Fibroblast of lung (primary cell): ENCODE results near the gene NCBP3. TPM values are rescaled to one million over a fixed set of nuclear protein-coding genes. Genes with fewer than 3 reads are reported as not detected.

Experiments used
- DNase-seq, 2 donors: peaks; one replicate each; pipeline versions ENCODE4 v3.0.0 to v3.0.0-alpha.2; 2010; ENCODE audit warnings: low read depth in 2 of 2
- H2AFZ ChIP-seq: 2 replicates; pipeline ENCODE4 v1.5.1; 2012; ENCODE audit warnings: low read length, control low read depth, inconsistent platforms
- H3K27ac ChIP-seq: 2 replicates; pipeline ENCODE4 v1.5.1; 2011; ENCODE audit warnings: low read length, control low read depth; ENCODE audit not compliant: insufficient read depth
- H3K27me3 ChIP-seq: 2 replicates; pipeline ENCODE4 v1.5.1; 2011; ENCODE audit warnings: mild to moderate bottlenecking, low read length; ENCODE audit not compliant: control insufficient read depth, insufficient read depth
- H3K36me3 ChIP-seq: 2 replicates; pipeline ENCODE4 v1.5.1; 2011; ENCODE audit warnings: low read length; ENCODE audit not compliant: control insufficient read depth, insufficient read depth
- H3K4me1 ChIP-seq: 2 replicates; pipeline ENCODE4 v1.5.1; 2011; ENCODE audit warnings: low read length; ENCODE audit not compliant: control insufficient read depth, insufficient read depth; ENCODE audit errors: extremely low read depth
- H3K4me2 ChIP-seq: 2 replicates; pipeline ENCODE4 v1.5.1; 2011; ENCODE audit warnings: low read length, control low read depth; ENCODE audit not compliant: insufficient read depth; ENCODE audit errors: extremely low read depth
- H3K4me3 ChIP-seq, 4 experiments: fragments of 200-600 bp in 1 of 4; sonication (generic) in 1 of 4; replicated peaks in 1 of 4; 2 replicates each; pipeline ENCODE4 v1.5.1; 2011 to 2016; ENCODE audit warnings: low read length in 4 of 4, low read depth in 3 of 4, mild to moderate bottlenecking in 3 of 4, control low read depth in 2 of 4, inconsistent platforms in 1 of 4, mixed read lengths in 1 of 4; ENCODE audit not compliant: insufficient read depth in 1 of 4; ENCODE audit errors: control extremely low read depth in 1 of 4
- H3K79me2 ChIP-seq: 2 replicates; pipeline ENCODE4 v1.5.1; 2012; ENCODE audit warnings: mild to moderate bottlenecking, low read length, inconsistent platforms; ENCODE audit not compliant: control insufficient read depth, insufficient read depth
- H3K9ac ChIP-seq: 2 replicates; pipeline ENCODE4 v1.5.1; 2011; ENCODE audit warnings: mild to moderate bottlenecking, low read length, control low read depth; ENCODE audit not compliant: insufficient read depth
- H3K9me3 ChIP-seq: 2 replicates; pipeline ENCODE4 v1.5.1; 2012; ENCODE audit warnings: low read depth, low read length; ENCODE audit not compliant: control insufficient read depth, insufficient read depth
- H4K20me1 ChIP-seq: 2 replicates; pipeline ENCODE4 v1.5.1; 2011; ENCODE audit warnings: low read length; ENCODE audit not compliant: control insufficient read depth, insufficient read depth; ENCODE audit errors: extremely low read depth
- EZH2 ChIP-seq: IDR thresholded peaks from 2 replicates; pipeline ENCODE4 v1.5.1; 2012; ENCODE audit warnings: low read length, control low read depth, mild to moderate bottlenecking; ENCODE audit errors: missing control alignments
- polyA plus RNA-seq, 2 donors: library from polyadenylated mRNA; depleted of rRNA in 1 of 2; stranded (reverse) in 1 of 2; unstranded in 1 of 2; fragments of >200 nt; gene quantifications; 2 replicates each; pipeline ENCODE4 v1.2.1, GENCODE V29; 2011 to 2012; ENCODE audit warnings: missing spikeins in 1 of 2
- total RNA-seq: library from RNA; depleted of rRNA; stranded (reverse); fragments of >200 nt; gene quantifications from 2 replicates; pipeline ENCODE4 v1.2.1, GENCODE V29; 2014
- TF ChIP-seq, protein P1 (sequence below), 2 donors: IDR thresholded peaks in 1 of 2; conservative IDR thresholded peaks in 1 of 2; 1 replicate in 1 of 2; 2 replicates in 1 of 2; pipeline ENCODE4 v1.5.1; 2011 to 2012; ENCODE audit warnings: low read length in 2 of 2, control low read depth in 1 of 2, inconsistent platforms in 1 of 2, low read depth in 1 of 2, mild to moderate bottlenecking in 1 of 2

NCBP3 gene
- total and polyA plus RNA-seq, 2 donors (not counting 1 experiment from before 2014, with no cell fraction given): 20.4 to 23.3 TPM

DNA sequence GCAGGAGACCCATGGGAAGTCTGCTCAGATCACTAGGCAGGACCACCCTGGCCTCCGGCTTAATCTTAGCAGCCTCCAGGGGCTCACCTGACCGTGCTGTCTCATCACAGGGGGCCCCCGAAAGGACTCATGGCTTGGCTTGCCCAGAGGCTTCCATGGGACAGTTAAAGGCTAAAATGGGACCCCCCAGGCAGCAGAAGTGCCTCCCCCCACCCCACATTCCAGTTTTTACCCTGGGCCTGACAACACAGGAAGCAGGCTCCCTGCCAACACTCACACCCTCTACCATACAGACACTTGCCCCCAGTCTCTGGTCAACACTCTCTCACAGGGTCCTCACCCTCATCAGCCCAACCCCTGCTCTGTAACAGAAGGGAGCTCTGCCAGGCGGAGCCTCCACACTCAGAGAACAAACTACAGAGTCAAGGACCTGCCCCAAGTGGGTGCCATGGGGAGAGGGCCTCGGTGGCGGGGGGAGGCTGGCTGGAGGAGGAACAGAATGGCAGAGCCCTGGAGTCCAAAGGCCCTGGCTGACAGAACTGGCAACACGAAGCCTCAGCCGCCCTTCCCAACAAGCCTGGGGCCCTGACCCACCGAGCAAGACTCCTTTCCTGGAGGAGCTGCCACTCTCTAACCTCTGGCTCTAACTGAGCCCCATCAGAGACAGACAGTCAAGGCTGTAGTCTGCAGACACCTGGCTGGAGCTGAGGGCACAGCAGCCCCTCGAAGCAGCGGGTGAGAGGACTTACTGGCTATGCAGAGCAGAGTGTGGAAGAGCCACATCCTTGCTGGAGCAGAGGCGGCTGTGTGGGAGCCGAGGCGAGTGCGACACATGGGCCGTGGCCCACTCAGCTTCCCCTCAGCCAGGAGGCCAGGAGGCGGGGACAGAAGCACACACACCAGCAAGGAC is 45.4 kb downstream of the NCBP3 start, which contains the start of gene ITGAE:
TSS of gene ITGAE (minus strand) at position 827 of the 910 bp plus-strand sequence. CDS start at position 783, 44 bp downstream.
- H3K79me2 ChIP-seq: no peaks in the 10 kb centered on the region
- no peaks in the 10 kb centered on the region for H3K36me3 ChIP-seq
- no peak within 1 kb of the TSS for H3K27ac ChIP-seq
- no peak within 1 kb of the TSS for H2AFZ ChIP-seq
- no peaks in the 10 kb centered on the region for H3K9me3 ChIP-seq
- no peak within 1 kb of the TSS for H3K4me3 ChIP-seq
- no peaks in the 10 kb centered on the region for H4K20me1 ChIP-seq
- TF ChIP-seq EZH2: no peak
- TF ChIP-seq, protein P1, sequence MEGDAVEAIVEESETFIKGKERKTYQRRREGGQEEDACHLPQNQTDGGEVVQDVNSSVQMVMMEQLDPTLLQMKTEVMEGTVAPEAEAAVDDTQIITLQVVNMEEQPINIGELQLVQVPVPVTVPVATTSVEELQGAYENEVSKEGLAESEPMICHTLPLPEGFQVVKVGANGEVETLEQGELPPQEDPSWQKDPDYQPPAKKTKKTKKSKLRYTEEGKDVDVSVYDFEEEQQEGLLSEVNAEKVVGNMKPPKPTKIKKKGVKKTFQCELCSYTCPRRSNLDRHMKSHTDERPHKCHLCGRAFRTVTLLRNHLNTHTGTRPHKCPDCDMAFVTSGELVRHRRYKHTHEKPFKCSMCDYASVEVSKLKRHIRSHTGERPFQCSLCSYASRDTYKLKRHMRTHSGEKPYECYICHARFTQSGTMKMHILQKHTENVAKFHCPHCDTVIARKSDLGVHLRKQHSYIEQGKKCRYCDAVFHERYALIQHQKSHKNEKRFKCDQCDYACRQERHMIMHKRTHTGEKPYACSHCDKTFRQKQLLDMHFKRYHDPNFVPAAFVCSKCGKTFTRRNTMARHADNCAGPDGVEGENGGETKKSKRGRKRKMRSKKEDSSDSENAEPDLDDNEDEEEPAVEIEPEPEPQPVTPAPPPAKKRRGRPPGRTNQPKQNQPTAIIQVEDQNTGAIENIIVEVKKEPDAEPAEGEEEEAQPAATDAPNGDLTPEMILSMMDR (conservative IDR thresholded peaks at IDR 0.05 in 1 of 2, IDR thresholded peaks at IDR 0.05 in 1 of 2; ENCODE audit: low read depth in 1 of 2, low read length in 2 of 2): no peak
- H3K27me3 ChIP-seq: no peaks in the 10 kb centered on the region
- peaks cover 6% of the 10 kb centered on the region for H3K4me1 ChIP-seq
- DNase-seq: no peak
- no peak within 1 kb of the TSS for H3K4me2 ChIP-seq
- H3K9ac ChIP-seq: no peak within 1 kb of the TSS

DNA sequence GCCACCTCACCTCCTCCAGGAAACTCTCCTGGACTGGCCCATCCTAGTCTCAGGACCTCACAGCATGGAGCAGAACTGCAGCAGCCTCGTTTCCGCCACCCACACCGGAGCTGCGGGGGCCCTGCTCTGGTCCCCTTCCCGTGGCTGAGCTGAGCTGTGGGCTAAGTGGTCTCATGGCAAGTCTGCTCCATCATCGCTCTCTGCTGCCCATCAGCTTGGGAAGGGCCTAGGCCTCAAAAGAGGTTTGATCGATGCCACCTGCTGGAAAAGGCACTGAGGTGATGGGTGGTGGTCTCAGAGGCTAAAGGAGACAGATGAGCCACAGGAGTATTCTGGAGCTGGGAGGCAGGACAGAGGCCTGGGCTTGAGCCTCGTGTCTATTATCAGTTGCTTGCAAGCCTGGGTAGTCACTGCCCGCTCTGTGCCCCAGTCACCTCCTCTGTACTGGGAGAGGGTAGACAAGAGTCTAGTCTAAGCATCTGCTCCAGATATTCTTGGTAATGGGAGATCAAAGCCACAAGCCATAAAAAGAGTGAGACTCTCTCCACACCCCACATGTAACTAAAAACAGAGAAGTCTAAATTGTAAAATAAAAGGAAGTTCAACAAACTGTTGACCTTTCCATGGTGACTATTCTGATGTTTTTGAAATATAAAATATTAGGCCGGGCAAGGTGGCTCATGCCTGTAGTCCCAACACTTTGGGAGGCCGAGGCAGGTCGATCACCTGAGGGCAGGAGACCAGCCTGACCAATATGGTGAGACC is 46.7 kb downstream of the NCBP3 start:
- no peaks in the 10 kb centered on the region for H3K79me2 ChIP-seq
- peaks cover 6% of the 10 kb centered on the region for H3K4me1 ChIP-seq
- no peaks in the 10 kb centered on the region for H3K9me3 ChIP-seq
- no peaks in the 10 kb centered on the region for H3K36me3 ChIP-seq
- no peak overlapping the region for H3K9ac ChIP-seq
- no peak for TF ChIP-seq EZH2
- TF ChIP-seq, protein P1 (conservative IDR thresholded peaks at IDR 0.05 in 1 of 2, IDR thresholded peaks at IDR 0.05 in 1 of 2; ENCODE audit: low read depth in 1 of 2, low read length in 2 of 2): no peak
- no peaks in the 10 kb centered on the region for H3K27me3 ChIP-seq
- no peak overlapping the region for H3K4me2 ChIP-seq
- H3K27ac ChIP-seq: no peak overlapping the region
- no peak for DNase-seq
- no peak overlapping the region for H3K4me3 ChIP-seq
- H2AFZ ChIP-seq: no peak overlapping the region
- H4K20me1 ChIP-seq: no peaks in the 10 kb centered on the region
